K562 (cell line): ENCODE measurements around the gene ASCL2. TPM values are rescaled to one million over a fixed set of nuclear protein-coding genes. Genes with fewer than 3 reads are reported as not detected.

ENCODE experiments used
- ATAC-seq: fragments of 200-7000 bp; cut with Tn5 transposase; 3 replicates; pipeline ENCODE4 v1.9.1; 2020; ENCODE audit warnings: moderate library complexity
- BruUV-seq: library from RNA; stranded (reverse); fragments of 400-500 nt; replicated peaks from 2 replicates; lab custom pipeline; 2021; lab: Mats Ljungman, UMichigan
- CTCF ChIA-PET: fragments of 300-600 bp; formaldehyde crosslinking; extraction: SDS; loops from one replicate; lab custom pipeline; 2021; ENCODE audit warnings: low intra/inter-chr PET ratio; lab: Yijun Ruan, JAX
- POLR2A ChIA-PET: fragments of 300-600, 350-650 bp; sonication (Branson Sonifier 250); formaldehyde crosslinking; extraction: SDS; loops from one replicate; lab custom pipeline; 2021; ENCODE audit warnings: antibody characterized with exemption, inconsistent platforms; lab: Yijun Ruan, JAX
- DNase-seq, 4 experiments: peaks; one replicate each; pipeline versions ENCODE4 v3.0.0 to v3.0.0-alpha.2; 2011 to 2018; ENCODE audit warnings: low spot score in 3 of 4, mixed read lengths in 3 of 4; ENCODE audit errors: extremely low read depth in 1 of 4
- FAIRE-seq: peaks from 2 replicates; lab custom pipeline; 2011; peaks lifted over from hg19 to GRCh38; lab: Jason Lieb, UNC
- H2AFZ ChIP-seq: 2 replicates; pipeline ENCODE4 v1.6.0; 2011; ENCODE audit warnings: low read depth, low read length, control low read depth, inconsistent platforms
- H3K27ac ChIP-seq: fragments of 200-600 bp; 3 replicates; pipeline ENCODE4 v1.8.0; 2011; ENCODE audit warnings: low read depth, mild to moderate bottlenecking, control low read depth, inconsistent platforms, low read length, moderate library complexity, mixed read lengths; ENCODE audit errors: extremely low read depth
- H3K27me3 ChIP-seq, 2 experiments: fragments of 300-600 bp in 1 of 2; 2 replicates in 1 of 2; 3 replicates in 1 of 2; pipeline versions ENCODE4 v1.6.0 to v1.8.0; 2011; ENCODE audit warnings: inconsistent platforms in 2 of 2, low read length in 2 of 2, mild to moderate bottlenecking in 1 of 2, mixed read lengths in 1 of 2, moderate library complexity in 1 of 2; ENCODE audit not compliant: control insufficient read depth in 2 of 2, insufficient read depth in 2 of 2
- H3K36me3 ChIP-seq: fragments of 300-600 bp; 3 replicates; pipeline ENCODE4 v1.8.0; 2011; ENCODE audit warnings: mild to moderate bottlenecking, low read length, inconsistent platforms; ENCODE audit not compliant: control insufficient read depth, insufficient read depth
- H3K4me1 ChIP-seq, 2 experiments: fragments of 200-600 bp in 1 of 2; replicated peaks in 1 of 2; 2 replicates in 1 of 2; 3 replicates in 1 of 2; pipeline versions ENCODE4 v1.5.1 to v1.8.0; 2011; ENCODE audit warnings: inconsistent platforms in 2 of 2, low read length in 2 of 2, mild to moderate bottlenecking in 1 of 2, mixed read lengths in 1 of 2, moderate library complexity in 1 of 2; ENCODE audit not compliant: control insufficient read depth in 2 of 2, insufficient read depth in 2 of 2
- H3K4me2 ChIP-seq: 2 replicates; pipeline ENCODE4 v1.6.1; 2011; ENCODE audit warnings: low read length, control low read depth, inconsistent platforms, mixed read lengths; ENCODE audit not compliant: insufficient read depth
- H3K4me3 ChIP-seq: fragments of 200-600 bp; sonication (generic), shearing (Covaris generic); 2 replicates; pipeline ENCODE4 v1.5.1; 2016; ENCODE audit warnings: control low read depth, inconsistent platforms
- H3K79me2 ChIP-seq: fragments of 200-600 bp; 3 replicates; pipeline ENCODE4 v1.8.0; 2011; ENCODE audit warnings: low read length, inconsistent platforms; ENCODE audit not compliant: control insufficient read depth, insufficient read depth
- H3K9ac ChIP-seq, 2 experiments: 2 replicates each; pipeline versions ENCODE4 v1.6.0 to v1.6.1; 2011; ENCODE audit warnings: low read depth in 2 of 2, low read length in 2 of 2, control low read depth in 1 of 2, inconsistent platforms in 1 of 2, mild to moderate bottlenecking in 1 of 2, mixed read lengths in 1 of 2; ENCODE audit not compliant: insufficient read depth in 1 of 2
- H3K9me1 ChIP-seq: one replicate; pipeline ENCODE4 v1.6.0; 2011; ENCODE audit warnings: inconsistent platforms, mild to moderate bottlenecking, low read length, moderate library complexity; ENCODE audit not compliant: control insufficient read depth, insufficient read depth
- H3K9me3 ChIP-seq: replicated peaks from 2 replicates; pipeline ENCODE4 v1.5.1; 2011; ENCODE audit warnings: low read depth, low read length, inconsistent platforms; ENCODE audit not compliant: control insufficient read depth, insufficient read depth
- H4K20me1 ChIP-seq: replicated peaks from 2 replicates; pipeline ENCODE4 v1.6.1; 2011; ENCODE audit warnings: low read length, inconsistent platforms, mixed read lengths; ENCODE audit not compliant: control insufficient read depth, insufficient read depth
- CBX1 ChIP-seq: sonication (generic); IDR thresholded peaks from 2 replicates; pipeline ENCODE4 v1.6.1; 2016; ENCODE audit warnings: antibody characterized with exemption, low read depth, mild to moderate bottlenecking
- DACH1 ChIP-seq: fragments of 450-650 bp; IDR thresholded peaks from 2 replicates; pipeline ENCODE4 v1.6.1; 2018; ENCODE audit not compliant: partially characterized antibody
- ELF4 ChIP-seq: fragments of 450-650 bp; formaldehyde crosslinking; IDR thresholded peaks from 2 replicates; pipeline ENCODE4 v1.4.0; 2022; ENCODE audit warnings: missing genetic modification characterization
- FOXJ2 ChIP-seq: fragments of 200-800 bp; sonication (Bioruptor generic); IDR thresholded peaks from 2 replicates; pipeline ENCODE4 v1.6.1; 2016; ENCODE audit warnings: missing genetic modification characterization, missing compliant biosample characterization
- FOXK1 ChIP-seq: sonication (generic); formaldehyde crosslinking; IDR thresholded peaks from 2 replicates; pipeline ENCODE4 v1.8.0; 2022; ENCODE audit warnings: missing genetic modification reagents, mild to moderate bottlenecking, borderline replicate concordance
- IRF1 ChIP-seq: sonication (generic); formaldehyde crosslinking; IDR thresholded peaks from 2 replicates; pipeline ENCODE4 v1.8.0; 2022; ENCODE audit warnings: missing genetic modification reagents, mild to moderate bottlenecking, borderline replicate concordance
- RBM34 ChIP-seq: fragments of 200-400 bp; formaldehyde crosslinking; IDR thresholded peaks from 2 replicates; pipeline ENCODE4 v1.6.1; 2018; ENCODE audit warnings: low read length, borderline replicate concordance; ENCODE audit not compliant: insufficient read depth
- ZNF696 ChIP-seq: fragments of 250-450 bp; sonication (Bioruptor Pico); conservative IDR thresholded peaks from 2 replicates; pipeline ENCODE4 v1.4.0; 2020; ENCODE audit warnings: mild to moderate bottlenecking, moderate library complexity
- WGBS: fragments of 100-300 bp; shearing (Covaris generic); methylation state at CpG from one replicate; pipeline ENCODE4 v1.1.6; 2016; ENCODE audit warnings: low coverage, mixed read lengths; ENCODE audit not compliant: insufficient coverage; ENCODE audit errors: missing lambda C conversion rate; 5-methylcytosine and 5-hydroxymethylcytosine counted together
- in situ Hi-C: fragments of 300-500 bp; cut with MboI; formaldehyde crosslinking; loops from 4 replicates; pipeline ENCODE4 v1.15.0; 2018; ENCODE audit warnings: inconsistent platforms, mixed read lengths
- intact Hi-C: fragments of 100-400 bp; cut with micrococcal nuclease; formaldehyde crosslinking; loops from 2 replicates; pipeline ENCODE4 v1.14.2; 2022
- polyA plus RNA-seq, 8 experiments: library from polyadenylated mRNA; depleted of rRNA in 4 of 8; stranded (reverse) in 5 of 8; unstranded in 3 of 8; fragments of >200 nt; fragmentation: Nextera tagmentation in 2 of 8; fragmentation: Illumina TruSeq in 1 of 8; extraction: Ambion mirVana in 2 of 8; extraction: Trizol in 1 of 8; gene quantifications; 2 replicates each; pipeline versions ENCODE4 v1.2.1 to v1.2.3, GENCODE V29; 2011 to 2014; ENCODE audit warnings: inconsistent platforms in 1 of 8, missing spikeins in 1 of 8
- total RNA-seq, 7 experiments: library from RNA; depleted of rRNA in 6 of 7; stranded (reverse); fragments of >200 nt in 6 of 7; fragmentation: Illumina TruSeq in 2 of 7; extraction: Trizol in 2 of 7; gene quantifications; 2 replicates each; pipeline versions ENCODE4 v1.2.1 to v1.2.3, GENCODE V29; 2011 to 2021; ENCODE audit warnings: low replicate concordance in 1 of 7

The ASCL2 gene
- total and polyA plus RNA-seq, 9 of the 15 experiments (the other 6 are each of a cell fraction or from before 2014, with no cell fraction given) = 0.11 to 1.4 (median 0.36) TPM; not detected in 2

DNA sequence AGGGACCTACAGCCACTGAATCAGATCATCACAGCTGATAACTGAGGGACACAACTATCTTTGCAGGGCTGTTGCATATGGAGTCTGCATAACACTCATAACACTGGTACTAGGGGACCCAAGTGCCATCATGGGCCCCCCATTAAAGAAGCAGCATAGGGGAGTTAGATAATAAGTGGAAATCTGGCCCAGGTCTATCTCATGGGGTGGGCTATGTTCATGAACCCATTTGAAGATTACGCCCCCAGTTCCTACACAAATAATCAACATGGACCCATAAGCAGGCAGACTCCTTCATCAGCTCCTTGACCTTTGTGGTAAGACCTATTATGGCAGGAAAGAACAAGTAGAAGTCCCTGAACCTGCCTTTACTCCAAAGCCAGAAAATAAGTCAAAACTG lies 48.8 kb downstream of the ASCL2 start:
- Histone ChIP-seq H3K9ac (no peak overlapping the region), H4K20me1 (no peaks in the 10 kb centered on the region), H3K27me3 (peaks cover 0 to 25% of the 10 kb centered on the region in 2 experiments; a peak in 3 of 5 replicates), H3K9me1 (no peaks in the 10 kb centered on the region), H3K9me3 (no peaks in the 10 kb centered on the region; the same call in 1 of the 2 replicates), H3K4me3 (no peak overlapping the region), H3K27ac (no peak overlapping the region), H3K4me1 (peaks cover 0 to 6% of the 10 kb centered on the region in 2 experiments; a peak in 2 of 5 replicates), H2AFZ (no peak overlapping the region), H3K4me2 (no peak overlapping the region), H3K36me3 (no peaks in the 10 kb centered on the region), H3K79me2 (no peaks in the 10 kb centered on the region)
- in situ Hi-C loops = no loop called here
- CTCF ChIA-PET = no interaction called here
- DNase-seq = no peak
- WGBS = 0% methylated on average over 1 of the region's 1 CpG
- no TSS peak for BruUV-seq
- intact Hi-C loops = no loop called here
- no peak for FAIRE-seq
- POLR2A ChIA-PET = no interaction called here
- ATAC-seq = no peak
- TF ChIP-seq FOXK1 (CRISPR knock-in tag) = no peak
- no peak for TF ChIP-seq ZNF696 (CRISPR knock-in tag)
- TF ChIP-seq DACH1 = no peak
- no peak for TF ChIP-seq FOXJ2 (tag)
- TF ChIP-seq CBX1 = no peak
- no peak for TF ChIP-seq ELF4 (CRISPR knock-in tag)
- no peak for TF ChIP-seq IRF1 (CRISPR knock-in tag)
- TF ChIP-seq RBM34 = no peak
